ENCODE data around the gene SEC14L6.

SEC14L6 gene

DNA sequence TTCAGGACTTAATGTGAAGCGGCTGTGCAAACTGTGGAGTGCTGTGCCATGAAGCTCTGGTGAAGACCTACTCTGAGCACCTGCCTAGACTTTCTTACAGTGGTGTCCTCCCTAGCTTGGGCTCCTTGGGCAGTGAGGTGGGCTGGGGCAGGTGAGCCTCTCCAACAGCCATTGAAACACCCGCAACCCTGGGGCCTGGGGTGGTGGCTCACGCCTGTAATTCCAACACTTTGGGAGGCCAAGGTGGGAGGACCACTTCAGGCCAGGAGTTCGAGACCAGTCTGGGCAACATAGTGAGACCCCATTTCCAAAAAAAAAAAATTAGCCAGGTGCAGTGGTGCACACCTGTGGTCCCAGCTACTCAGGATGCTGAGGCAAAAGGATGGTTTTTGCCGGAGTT is 60.4 kb downstream of the SEC14L6 start:
- no peak overlapping the region for H3K27ac ChIP-seq
- no peak for TF ChIP-seq CTCF (IDR thresholded peaks at IDR 0.05; ENCODE audit: low read depth, low read length, missing control alignments)
- H3K27me3 ChIP-seq (replicated peaks) = no peaks in the 10 kb centered on the region
- no peaks in the 10 kb centered on the region for H3K36me3 ChIP-seq (replicated peaks)
- in situ Hi-C loops (cut with HindIII; ENCODE audit: low pct_ligation_motif_present, low sequenced_read_pairs) = no loop called here
- H3K4me3 ChIP-seq (ENCODE audit: low read depth, low read length) = no peak overlapping the region
- DNase-seq = no peak

GRCh38 chr22:30485362-30485988 is 61.1 kb downstream of the SEC14L6 start:
- DNase-seq = peak; percentile 18
- TF ChIP-seq CTCF (IDR thresholded peaks at IDR 0.05; ENCODE audit: low read depth, low read length, missing control alignments) = peak; percentile 97
- H3K4me3 ChIP-seq (ENCODE audit: low read depth, low read length) = no peak overlapping the region
- in situ Hi-C loops (cut with HindIII; ENCODE audit: low pct_ligation_motif_present, low sequenced_read_pairs) = no loop called here
- no peak overlapping the region for H3K27ac ChIP-seq
- no peaks in the 10 kb centered on the region for H3K36me3 ChIP-seq (replicated peaks)
- no peaks in the 10 kb centered on the region for H3K27me3 ChIP-seq (replicated peaks)

- no peaks in the 10 kb centered on the region for H3K36me3 ChIP-seq (replicated peaks)
- DNase-seq = no peak
- no peak overlapping the region for H3K4me3 ChIP-seq (ENCODE audit: low read depth, low read length)
- no peak for TF ChIP-seq CTCF (IDR thresholded peaks at IDR 0.05; ENCODE audit: low read depth, low read length, missing control alignments)
- in situ Hi-C loops (cut with HindIII; ENCODE audit: low pct_ligation_motif_present, low sequenced_read_pairs) = no loop called here
- H3K27ac ChIP-seq = no peak overlapping the region
- H3K27me3 ChIP-seq (replicated peaks) = no peaks in the 10 kb centered on the region
Measured at GRCh38 chr22:30483169-30483568, 63.4 kb downstream of the SEC14L6 start.

DNA sequence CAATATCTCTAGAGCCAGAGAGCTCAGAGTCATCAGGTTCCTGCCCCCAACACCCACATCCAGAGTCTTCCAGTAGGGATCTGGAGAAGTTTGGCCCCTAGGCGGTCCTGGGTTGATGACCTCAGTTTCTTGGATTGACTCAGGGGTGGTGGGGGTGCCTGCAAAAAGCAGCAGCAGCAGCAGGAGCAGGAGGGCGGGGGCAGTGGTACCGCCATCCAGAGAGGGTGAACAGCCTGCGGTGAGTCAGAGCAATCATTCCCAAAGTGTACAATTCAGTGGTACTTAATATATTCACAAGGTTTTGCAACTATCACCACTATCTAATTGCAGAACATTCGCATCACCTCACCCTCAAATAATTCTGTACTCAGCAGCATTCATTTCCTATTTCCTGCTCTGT is 64.8 kb downstream of the SEC14L6 start:
- Histone ChIP-seq H3K27me3 (replicated peaks) (no peaks in the 10 kb centered on the region), H3K27ac (no peak overlapping the region), H3K36me3 (replicated peaks) (no peaks in the 10 kb centered on the region), H3K4me3 (ENCODE audit: low read depth, low read length) (no peak overlapping the region)
- TF ChIP-seq CTCF (IDR thresholded peaks at IDR 0.05; ENCODE audit: low read depth, low read length, missing control alignments) = no peak
- in situ Hi-C loops (cut with HindIII; ENCODE audit: low pct_ligation_motif_present, low sequenced_read_pairs) = no loop called here
- DNase-seq = no peak

- Histone ChIP-seq H3K4me3 (ENCODE audit: low read depth, low read length) (no peak overlapping the region), H3K36me3 (replicated peaks) (no peaks in the 10 kb centered on the region), H3K27ac (no peak overlapping the region), H3K27me3 (replicated peaks) (no peaks in the 10 kb centered on the region)
- no peak for TF ChIP-seq CTCF (IDR thresholded peaks at IDR 0.05; ENCODE audit: low read depth, low read length, missing control alignments)
- DNase-seq = no peak
- in situ Hi-C loops (cut with HindIII; ENCODE audit: low pct_ligation_motif_present, low sequenced_read_pairs) = no loop called here
Measured at GRCh38 chr22:30479981-30480380, 66.6 kb downstream of the SEC14L6 start.

Data from brain microvascular endothelial cell (primary cell).